Measurements from ENCODE around the gene NTM. TPM values are rescaled to one million over a fixed set of nuclear protein-coding genes. Genes with fewer than 3 reads are reported as not detected.

Gene NTM
- total and polyA plus RNA-seq, 9 donors: 0.16 to 8.5 (median 0.55) TPM; not detected in 3

- no peak overlapping the region for H3K4me3 ChIP-seq
- TF ChIP-seq EP300 (IDR thresholded peaks at IDR 0.05): no peak
- no peak for TF ChIP-seq CTCF (IDR thresholded peaks at IDR 0.05)
- no peak for TF ChIP-seq POLR2A (IDR thresholded peaks at IDR 0.05)
- no peaks in the 10 kb centered on the region for H3K9me3 ChIP-seq
- 80 to 85% (median 84%) methylated on average over 22 of the region's 22 CpGs for WGBS, 3 donors
- no peaks in the 10 kb centered on the region for H3K27me3 ChIP-seq
- no peaks in the 10 kb centered on the region for H3K4me1 ChIP-seq (ENCODE audit: insufficient read depth)
- H3K27ac ChIP-seq: no peak overlapping the region
- H3K36me3 ChIP-seq: no peaks in the 10 kb centered on the region
- intact Hi-C loops (cut with DNase I): no loop called here
- DNase-seq: no peak
Observed at GRCh38 chr11:131682373-131683015, 312.1 kb downstream of the NTM start.

- H3K36me3 ChIP-seq: no peaks in the 10 kb centered on the region
- 67 to 70% (median 69%) methylated on average over 5 of the region's 5 CpGs for WGBS, 3 donors
- no peak for TF ChIP-seq CTCF (IDR thresholded peaks at IDR 0.05)
- TF ChIP-seq EP300 (IDR thresholded peaks at IDR 0.05): no peak
- TF ChIP-seq POLR2A (IDR thresholded peaks at IDR 0.05): no peak
- intact Hi-C loops (cut with DNase I): no loop called here
- no peaks in the 10 kb centered on the region for H3K9me3 ChIP-seq
- DNase-seq: no peak
- no peak overlapping the region for H3K27ac ChIP-seq
- H3K4me3 ChIP-seq: no peak overlapping the region
- H3K4me1 ChIP-seq (ENCODE audit: insufficient read depth): no peaks in the 10 kb centered on the region
- no peaks in the 10 kb centered on the region for H3K27me3 ChIP-seq
Observed at GRCh38 chr11:131683131-131683530, 312.7 kb downstream of the NTM start.

- WGBS, 3 donors: 81 to 84% (median 83%) methylated on average over 11 of the region's 11 CpGs
- intact Hi-C loops (cut with DNase I): no loop called here
Observed at GRCh38 chr11:131683666-131684065, 313.3 kb downstream of the NTM start.

More at GRCh38 chr11:131683666-131684065, 313.3 kb downstream of the NTM start:
- no peak for DNase-seq
- Histone ChIP-seq H3K36me3 (no peaks in the 10 kb centered on the region), H3K27ac (no peak overlapping the region), H3K27me3 (no peaks in the 10 kb centered on the region), H3K9me3 (no peaks in the 10 kb centered on the region), H3K4me1 (ENCODE audit: insufficient read depth) (no peaks in the 10 kb centered on the region), H3K4me3 (no peak overlapping the region)
- TF ChIP-seq POLR2A (IDR thresholded peaks at IDR 0.05) (no peak), CTCF (IDR thresholded peaks at IDR 0.05) (no peak), EP300 (IDR thresholded peaks at IDR 0.05) (no peak)
